Amniotic stem cell (primary cell): ENCODE measurements around the gene ALDH8A1.

Source experiments
- DNase-seq: peaks from one replicate; lab custom pipeline; 2025; lab: John Stamatoyannopoulos, UW

Gene ALDH8A1

DNA sequence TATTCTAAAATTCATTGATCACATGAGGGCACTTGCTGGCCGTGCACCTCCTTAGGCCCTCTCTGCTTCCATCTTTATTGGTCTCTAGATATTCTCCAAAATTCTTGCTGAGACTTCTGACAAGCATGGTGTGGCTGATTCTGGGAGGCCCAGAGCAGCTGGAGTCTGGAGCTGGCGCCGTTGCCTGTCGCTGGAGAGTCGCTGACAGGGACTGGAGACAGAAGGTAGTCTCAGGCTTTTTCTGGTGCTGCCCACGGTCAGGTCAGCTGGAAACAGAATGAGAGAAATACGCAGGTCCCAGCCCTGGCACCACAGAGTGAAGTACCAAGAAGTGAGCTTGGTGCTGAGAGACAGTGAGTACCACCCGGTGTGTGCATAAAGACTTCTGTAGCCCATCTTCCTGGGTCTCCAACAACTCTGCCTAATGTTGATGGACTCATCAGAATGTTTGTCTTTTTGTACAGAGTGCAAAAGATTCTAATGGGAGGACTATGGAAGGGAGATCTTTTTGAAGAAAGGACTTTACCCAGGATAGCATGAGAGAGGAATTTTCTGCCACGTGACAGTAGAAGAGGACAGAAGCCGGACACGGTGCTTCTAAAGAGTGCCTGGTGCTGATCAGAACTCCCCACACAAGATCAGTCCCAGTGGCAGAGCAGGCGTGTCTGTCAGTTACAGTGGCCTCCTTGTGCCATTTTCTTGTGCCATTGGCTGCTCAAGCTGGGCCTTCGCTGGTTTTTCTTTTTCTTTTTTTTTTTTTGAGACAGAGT lies 1.8 kb upstream of the ALDH8A1 start:
- no peak for DNase-seq

DNA sequence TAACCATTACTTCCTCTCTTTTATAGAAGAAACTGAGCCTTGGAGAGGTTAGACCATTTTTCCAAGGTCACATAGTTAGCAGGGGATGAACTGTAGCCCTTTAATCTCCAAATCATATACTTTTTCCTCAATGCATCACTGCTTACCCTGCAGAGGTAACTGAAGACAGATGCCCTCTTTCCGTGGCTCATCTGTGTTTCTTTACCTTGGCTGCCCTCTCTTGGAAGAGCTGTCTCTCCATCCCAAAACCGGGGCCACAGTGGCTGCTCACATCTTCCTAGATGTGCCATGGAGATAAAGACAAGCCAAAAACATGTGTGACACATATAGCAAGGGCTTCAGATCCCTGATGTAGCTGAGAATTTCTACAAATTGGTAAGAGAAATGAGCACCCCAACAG lies 581 bp upstream of the ALDH8A1 start:
- DNase-seq: no peak

DNA sequence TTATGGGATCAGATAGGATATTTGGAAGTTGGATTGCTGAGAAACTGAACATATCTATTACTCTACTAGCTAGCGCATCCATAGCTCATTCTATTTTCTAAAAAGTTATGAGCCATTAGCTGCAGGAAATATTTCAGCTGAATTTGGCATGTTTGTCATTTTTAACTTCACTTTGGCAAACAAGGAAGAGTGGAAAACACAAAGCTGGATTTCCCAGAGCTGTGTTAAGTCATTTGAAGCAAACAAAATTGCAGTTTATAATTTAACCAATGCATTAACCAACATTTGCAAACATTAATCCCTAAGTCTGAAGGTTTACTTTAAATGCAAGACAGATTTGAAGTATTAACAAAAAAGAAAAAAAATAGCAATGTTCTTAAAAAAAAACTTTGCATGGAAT lies 1.2 kb downstream of the ALDH8A1 start:
- DNase-seq: no peak

DNA sequence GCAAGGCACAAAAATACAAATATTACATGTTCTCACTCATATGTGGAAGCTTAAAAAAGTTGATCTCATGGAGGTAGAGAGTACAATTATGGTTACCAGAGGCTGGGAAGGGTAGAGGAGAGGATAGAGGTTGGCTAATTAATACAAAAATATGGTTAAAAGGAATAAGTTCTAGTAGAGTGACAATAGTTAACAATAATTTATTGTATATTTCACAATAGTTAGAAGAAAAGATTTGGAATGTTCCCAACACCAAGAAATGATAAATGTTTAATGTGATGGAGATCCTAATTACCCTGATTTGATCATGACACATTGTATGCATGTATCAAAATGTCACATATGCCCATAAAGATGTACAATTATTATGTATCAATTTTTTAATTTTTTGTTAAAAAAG lies 1.8 kb downstream of the ALDH8A1 start:
- DNase-seq: no peak

DNA sequence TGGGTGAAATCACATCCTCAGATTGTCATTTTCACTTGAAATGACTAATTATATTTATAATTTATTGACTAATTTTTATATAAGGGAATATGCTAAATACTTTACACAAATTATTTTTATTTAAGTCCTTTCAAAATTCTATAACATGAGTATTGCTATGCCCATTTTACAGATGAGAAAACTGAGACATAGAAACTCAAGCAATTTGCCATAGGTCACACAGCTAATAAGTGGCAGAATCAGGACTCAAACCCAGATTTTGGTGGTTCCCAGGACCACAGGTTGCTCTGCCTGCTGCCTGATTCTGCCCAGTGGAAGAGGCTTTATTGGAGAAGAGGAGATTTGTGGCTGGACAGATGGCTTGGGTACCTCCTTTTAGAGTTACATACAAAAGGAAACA lies 4.9 kb downstream of the ALDH8A1 start:
- DNase-seq: no peak

DNA sequence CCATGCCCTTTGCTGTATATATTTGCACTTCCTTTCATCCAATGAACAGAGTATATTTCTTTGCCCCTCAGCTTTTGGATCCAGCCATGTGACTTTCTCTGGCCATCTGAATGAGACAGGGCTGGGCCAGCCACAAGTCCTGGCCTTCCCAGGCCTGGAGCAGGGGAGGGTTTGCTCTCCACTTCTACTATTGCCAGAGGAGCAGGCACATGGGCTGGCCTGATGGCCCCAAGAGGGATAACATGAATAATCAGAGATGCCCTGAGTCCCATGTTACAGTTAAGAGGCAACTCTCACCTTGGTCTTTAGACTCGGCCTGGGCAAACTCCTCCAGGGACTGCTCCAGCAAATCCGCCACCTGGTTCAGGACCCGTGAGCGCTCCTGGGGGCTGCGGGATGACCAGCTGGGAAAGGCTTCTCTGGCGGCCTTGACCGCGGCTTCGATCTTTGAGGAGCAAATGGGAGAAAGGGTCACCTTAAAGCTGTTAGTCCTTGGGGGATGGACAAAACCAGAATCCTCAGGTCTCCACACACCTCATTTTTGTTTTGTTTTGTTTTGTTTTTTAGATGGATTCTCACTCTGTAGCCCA lies 6.3 kb downstream of the ALDH8A1 start:
- DNase-seq: no peak

DNA sequence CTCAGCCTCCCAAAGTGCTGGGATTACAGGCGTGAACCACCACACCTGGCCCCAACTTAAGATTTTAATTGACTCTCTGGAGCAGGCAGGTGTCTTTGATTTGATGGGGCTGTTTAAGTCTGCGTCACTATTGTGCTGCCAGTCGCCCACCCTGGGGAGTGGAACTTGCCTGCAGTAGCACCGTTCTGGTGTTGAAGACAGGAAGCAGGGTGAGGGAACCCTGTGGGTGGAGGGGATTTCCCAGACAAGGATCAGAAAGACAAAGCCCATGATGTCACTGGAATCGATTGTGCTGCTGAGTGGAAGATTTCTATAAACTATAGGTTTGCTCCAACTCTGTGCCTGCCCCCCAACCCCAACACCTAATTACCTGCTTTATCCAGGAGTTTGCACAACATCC lies 11.0 kb downstream of the ALDH8A1 start:
- DNase-seq: no peak

DNA sequence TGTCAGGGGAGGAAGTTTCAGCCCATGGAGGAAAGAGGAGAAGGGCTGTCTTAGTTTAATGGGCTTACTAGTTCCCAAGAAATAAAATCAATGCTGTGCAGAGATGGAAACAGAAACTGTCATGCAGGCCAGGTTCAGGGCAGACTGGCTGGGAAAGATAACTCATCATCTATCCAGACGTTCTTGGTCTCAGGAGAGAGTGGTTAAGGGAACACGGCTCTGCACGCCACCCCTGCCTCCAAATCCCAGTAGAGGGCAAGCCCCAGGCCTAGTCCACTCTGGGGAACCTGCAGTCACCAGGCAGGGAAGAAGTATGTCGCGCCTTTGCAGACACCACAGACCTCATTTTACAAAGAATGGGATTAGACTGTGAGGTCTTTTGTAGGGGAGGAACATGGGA lies 12.5 kb downstream of the ALDH8A1 start:
- DNase-seq: no peak

DNA sequence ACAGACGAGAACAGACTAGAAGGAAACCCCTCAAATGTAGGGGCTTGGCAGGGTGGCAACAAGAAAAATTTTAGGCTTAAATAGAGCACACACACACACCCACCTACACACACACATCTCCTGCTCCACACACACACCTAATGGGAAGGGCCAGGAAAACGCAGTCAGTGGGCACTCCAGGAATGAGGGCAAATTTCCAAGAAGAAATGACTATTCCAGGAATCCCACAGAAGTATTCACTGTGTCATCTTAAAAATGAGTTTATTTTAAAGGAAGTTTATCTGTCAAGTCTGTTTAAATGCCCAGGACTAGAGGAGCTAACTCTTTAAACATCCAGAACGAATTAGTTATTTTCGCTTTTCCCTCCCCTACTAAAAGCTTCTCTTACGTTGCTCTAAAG lies 13.0 kb downstream of the ALDH8A1 start:
- DNase-seq: peak; percentile 56

DNA sequence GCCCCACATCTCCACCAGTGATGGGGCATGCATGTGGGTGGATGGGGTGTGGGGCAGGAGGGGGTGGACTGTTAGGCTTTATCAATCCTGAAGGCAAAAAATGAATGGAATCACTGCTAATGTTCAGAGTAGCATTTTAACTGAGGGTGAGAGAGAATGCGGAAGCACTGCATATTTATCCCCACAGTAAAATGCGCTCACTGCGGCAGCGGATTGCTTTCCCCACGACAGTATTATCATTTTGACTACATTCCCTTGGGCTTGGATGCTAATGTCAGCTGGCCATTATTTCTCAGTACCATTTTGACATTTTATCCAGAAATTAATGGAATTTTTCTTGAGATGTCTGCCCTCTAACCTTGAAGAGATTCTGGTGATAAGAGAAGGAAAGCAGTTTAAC lies 13.4 kb downstream of the ALDH8A1 start:
- no peak for DNase-seq

DNA sequence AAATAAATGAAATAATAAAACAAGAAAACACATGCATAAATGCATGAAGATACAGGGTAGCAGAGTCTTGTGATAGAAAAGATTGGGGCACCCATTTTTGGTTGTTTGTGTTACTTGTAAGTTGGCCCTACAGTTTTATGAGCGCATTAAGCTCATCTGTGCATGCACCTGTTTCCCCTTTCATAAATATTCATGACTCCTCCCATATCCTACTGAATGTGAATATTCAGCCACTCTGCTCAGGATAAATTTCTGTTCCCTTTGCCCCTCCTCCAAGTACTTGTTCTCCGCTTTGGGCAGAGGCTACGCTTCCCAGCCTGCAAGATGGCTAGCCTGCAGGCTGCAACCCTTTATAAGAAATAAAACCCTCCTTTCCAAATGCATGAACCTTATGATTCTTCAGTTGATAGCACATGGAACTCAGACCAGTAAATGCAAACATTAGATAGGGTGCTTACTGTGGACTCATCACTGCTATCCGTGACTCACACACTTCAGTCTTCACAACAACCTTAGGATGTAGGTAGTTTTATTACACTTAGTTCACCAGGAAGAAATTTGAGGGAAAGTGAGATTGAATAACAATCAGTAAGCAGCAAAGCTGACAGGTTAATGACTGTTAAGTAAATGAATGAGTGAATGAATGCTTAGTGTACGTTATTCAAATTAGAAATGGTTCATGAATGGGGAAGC lies 15.0 kb downstream of the ALDH8A1 start:
- no peak for DNase-seq

DNA sequence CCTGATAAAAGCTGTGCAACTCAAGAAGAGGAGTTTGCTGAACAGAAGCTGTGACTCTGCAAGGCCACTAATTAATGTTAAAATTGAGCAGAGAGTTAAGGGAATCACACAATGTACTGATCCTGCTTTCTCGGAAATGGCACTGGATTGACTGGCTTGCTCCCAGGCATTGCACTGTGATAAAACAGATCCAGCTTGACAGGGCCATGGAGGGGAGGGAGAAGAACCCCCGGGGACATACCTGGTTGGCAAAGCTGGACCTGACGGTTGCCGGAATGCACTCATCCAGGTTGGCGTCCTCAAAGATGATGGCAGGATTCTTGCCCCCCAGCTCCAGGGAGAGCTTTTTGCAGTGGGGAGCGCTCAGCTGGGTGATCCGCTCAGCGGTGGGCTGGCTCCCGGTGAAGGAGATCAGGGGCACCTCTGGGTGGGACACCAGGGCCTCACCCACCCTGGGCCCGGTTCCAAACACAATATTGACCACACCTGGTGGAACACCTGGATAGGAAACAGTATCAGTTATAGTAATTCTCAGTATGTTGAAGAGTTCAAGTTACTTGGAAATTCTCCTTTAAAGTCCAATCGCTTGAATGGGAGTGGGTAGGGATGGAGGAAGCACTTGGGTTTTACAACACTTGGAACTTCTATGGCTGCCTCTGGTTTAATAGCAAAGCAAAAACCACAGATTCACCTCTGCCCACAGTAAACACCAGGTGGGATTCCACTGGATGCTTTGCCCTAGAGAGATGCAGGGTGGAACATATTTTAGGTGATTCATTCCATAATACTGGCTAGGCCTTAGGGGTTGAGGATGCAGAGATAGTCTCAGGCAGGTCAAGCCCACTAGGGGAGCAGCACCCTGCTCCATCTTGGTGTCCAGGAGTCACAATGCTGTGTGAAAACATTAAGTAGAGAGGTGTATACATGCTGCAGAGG lies 17.1 kb downstream of the ALDH8A1 start:
- DNase-seq: no peak

DNA sequence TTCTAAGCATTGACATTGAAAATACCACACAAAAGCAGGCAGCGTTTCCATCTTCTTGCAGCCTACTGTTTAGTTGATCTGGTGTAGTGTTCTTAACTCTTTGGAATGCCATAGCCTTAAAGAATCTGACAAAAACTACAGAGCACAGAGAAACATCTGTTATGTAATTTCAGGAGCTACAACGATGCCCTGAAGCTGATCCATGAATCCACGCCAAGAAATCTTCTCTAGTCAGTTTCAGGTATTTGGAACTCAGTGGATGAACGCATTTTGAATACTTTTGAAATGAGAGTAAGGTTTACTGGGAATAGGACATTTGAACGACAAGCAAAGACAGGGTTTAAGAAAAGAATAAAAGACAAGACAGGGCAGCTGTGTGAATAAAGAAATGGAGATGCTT lies 17.8 kb downstream of the ALDH8A1 start:
- DNase-seq: no peak

DNA sequence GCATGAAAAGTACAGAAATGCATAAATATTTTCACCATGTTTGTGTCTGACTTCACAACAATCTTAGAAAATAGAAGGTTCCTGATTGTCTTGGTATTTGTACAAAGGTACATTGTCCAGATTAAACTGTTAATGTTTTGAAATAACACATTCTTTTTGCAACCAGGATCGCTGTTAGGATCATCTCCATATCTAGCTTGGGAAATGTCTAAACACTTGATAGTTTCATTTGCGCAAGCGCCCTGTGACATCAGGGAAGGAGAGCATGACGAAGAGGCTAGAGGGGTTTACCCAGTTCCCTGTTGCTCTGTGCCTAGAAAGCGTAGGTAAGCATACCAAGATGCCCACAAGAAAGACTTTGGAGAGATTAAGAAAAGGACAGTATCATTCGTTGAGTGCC lies 19.4 kb downstream of the ALDH8A1 start:
- DNase-seq: no peak

DNA sequence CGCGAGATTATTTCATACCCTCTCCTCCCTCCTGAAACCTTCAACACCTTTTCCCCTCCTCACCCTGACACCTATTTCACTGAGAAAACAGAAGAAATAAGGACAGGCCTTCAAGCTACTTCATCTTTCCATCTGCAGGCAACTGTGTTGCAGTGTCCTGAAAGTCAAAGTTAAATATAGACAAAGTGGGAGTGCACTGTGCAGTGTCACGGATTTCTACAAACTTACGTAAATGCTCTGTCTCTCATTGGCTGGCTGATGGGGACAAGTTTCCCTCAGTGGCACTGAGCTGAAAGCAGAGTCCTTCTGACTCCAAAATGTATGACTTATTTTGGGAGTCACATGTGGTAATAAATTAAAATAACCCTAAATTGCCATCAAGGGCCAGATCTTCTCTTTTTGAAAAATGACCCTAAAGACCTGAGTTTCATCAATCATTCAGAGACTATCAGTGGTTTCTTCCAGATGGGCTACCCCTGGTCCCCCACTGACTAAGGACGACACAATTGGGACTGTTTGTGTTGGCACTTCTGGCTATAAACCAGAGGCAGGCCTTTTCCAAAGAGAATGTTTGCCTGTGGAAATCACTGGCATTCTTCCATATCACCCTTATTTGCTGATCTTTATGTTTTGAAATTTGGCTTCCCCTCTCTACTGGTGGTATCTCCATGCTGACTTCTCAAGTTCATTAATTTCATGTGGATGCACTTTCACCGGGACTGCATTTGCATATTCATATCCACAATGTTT lies 21.6 kb downstream of the ALDH8A1 start:
- DNase-seq: no peak

DNA sequence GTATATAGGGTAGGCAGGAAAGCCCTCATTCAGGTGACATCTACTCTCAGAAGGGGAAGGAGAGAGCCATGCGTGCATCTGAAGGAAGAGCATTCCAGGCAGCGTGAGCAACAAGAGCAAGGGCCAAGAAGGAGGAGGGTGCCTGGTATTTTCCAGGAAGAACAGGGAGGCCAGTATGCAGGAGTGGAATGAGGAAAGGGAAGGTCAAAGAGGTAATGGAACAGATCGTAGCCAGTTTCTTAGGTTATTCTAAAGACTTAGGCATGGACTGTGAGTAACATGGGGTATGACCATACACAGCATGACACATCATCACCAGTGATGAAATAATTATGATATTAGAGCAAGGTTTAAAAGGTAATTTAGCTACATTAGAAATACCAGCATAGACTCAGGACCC lies 24.1 kb downstream of the ALDH8A1 start:
- no peak for DNase-seq

DNA sequence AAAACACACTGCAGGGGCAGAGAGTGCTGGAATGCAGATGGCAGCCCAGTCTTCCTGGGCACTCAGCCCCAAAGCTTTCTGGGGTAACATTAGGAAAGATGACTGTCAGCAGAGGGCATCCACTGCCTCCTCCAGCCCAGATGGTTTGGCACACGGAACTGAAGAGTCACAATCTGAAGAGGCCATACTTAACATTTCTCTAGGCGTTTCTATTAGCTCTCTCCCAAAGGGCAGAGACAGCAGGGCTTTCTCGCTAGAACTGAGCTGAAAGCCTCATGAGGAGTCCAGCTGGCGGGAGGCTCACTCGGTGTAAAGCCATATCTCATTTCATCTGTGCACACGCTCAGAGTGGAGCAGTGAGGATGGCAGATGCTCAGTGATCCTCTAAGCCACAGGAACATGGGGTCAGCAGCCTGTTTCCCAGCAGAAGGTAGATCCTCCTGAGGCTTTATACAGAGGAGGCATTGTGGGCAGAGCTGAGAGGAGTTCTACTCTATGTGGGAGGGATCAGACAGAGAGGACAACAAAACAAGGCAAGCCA lies 28.1 kb downstream of the ALDH8A1 start:
- DNase-seq: no peak

DNA sequence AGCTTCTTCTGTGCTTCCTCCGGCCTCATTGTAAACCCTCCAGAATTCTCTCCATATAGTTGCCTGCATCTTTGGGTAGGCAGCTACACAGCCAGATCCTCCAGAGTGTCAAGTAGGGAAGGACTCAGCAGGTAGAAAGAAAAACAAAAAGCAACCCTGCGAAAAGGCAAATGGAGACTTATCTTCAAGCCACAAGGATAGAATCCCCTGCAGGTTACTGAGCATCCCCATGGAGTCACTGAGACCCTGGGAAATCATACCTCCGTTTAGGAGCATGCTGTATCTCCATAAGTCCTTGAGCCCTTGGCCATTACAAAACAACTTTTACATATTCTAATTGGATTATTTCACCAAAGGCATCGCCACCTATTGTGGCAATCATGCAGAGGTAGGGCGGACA lies 28.6 kb downstream of the ALDH8A1 start:
- DNase-seq: no peak

DNA sequence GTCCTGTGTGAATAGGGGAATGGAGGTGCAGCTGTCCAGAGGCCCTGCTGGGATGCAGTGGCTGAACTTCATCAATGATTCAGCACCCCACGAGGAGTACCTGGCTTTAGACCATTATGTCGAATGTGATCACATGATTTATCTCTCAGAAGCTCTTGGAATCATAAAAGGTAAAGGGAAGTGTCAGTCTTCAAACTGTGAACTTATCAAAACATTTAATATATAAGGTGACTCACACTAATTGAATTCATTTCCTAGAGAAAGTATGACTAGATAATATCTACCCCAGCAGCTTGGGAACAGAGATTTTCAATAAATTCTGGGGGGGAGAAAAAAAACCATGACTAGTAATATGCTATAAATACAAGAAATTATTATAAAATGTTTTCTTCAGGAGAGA lies 29.5 kb downstream of the ALDH8A1 start:
- DNase-seq: no peak

DNA sequence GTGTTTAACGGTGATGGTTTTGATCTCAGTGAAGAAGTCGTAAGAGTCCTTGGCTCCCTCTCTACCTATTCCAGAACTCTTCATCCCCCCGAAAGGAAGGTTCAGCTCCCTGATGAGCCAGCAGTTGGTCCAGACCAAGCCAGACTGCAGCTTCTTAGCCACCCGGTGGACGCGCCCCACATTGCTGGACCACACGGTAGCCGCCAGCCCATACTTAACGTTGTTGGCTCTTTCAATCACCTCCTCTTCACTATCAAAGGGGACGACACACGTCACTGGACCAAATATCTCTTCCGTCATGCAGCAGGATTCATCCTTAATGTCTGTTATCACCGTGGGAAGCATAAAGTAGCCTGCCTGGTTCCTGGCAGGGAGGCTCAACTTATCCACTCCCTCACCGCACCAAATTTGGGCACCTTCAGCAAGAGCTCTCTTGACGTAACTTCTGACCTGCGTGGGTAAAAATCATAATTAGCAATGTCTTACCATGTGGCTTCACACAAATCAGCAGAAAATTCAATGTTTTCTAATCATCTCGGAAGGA lies 31.4 kb downstream of the ALDH8A1 start:
- no peak for DNase-seq

DNA sequence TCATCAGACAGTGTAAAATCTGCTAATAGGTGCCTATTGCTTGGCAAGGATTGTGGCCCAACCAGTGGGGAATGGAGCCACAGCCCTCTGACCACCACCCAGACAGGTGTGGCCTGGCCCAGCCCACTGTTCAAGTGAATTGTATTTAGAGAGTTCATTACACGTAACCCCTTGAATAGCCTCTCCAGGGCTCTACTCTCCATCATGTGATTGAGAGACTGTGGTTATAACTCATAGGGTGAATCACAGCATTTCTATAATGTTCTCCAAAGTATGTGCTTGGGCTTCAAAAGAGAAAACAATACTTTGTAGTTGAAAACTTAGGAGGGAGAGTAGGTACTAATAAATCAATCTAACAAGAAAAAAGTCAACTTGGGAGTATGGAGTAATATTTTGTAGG lies 38.4 kb downstream of the ALDH8A1 start:
- DNase-seq: no peak
